ENCODE data around the gene PSMG1. TPM values are rescaled to one million over a fixed set of nuclear protein-coding genes. Genes with fewer than 3 reads are reported as not detected.

Gene PSMG1
- total and polyA plus RNA-seq, 10 of the 15 experiments (the other 5 are each of a cell fraction or from before 2014, with no cell fraction given): 21.3 to 248 (median 121) TPM

GRCh38 chr21:39182484-39183271, 573 bp downstream of the PSMG1 start:
- 0 out of 4 replicates have a peak, but pooled peaks cover 0 to 4% of the 10 kb centered on the region in 2 experiments for H3K36me3 ChIP-seq (ENCODE audit: control insufficient read depth in 2 of 2, insufficient read depth in 2 of 2, low read length in 1 of 2)
- ATAC-seq: no peak; the same call in 2 of the 3 replicates
- in situ Hi-C loops (cut with MboI) (loop anchor here (5.0 kb wide), 1 partner anchor 205 kb away; no protein-coding TSS in a partner anchor), intact Hi-C loops (cut with micrococcal nuclease; ENCODE audit: unreplicated experiment) (loop anchor here (5.0 to 10.0 kb wide), 3 partner anchors 130 to 262 kb away; partner anchors contain the start of genes BRWD1 and LCA5L)
- no peaks in the 10 kb centered on the region for H3K9me3 ChIP-seq (replicated peaks; ENCODE audit: control insufficient read depth, insufficient read depth, low read length)
- peak overlapping the region; percentile 94 for H3K9ac ChIP-seq (ENCODE audit: control insufficient read depth, insufficient read depth, low read length)
- peaks cover 36% of the 10 kb centered on the region for H3K79me2 ChIP-seq (ENCODE audit: control insufficient read depth, insufficient read depth, low read length)
- WGBS (ENCODE audit: insufficient coverage, insufficient replicate concordance, low lambda C conversion rate, missing lambda C conversion rate): 2% methylated on average over 46 of the region's 51 CpGs
- no peaks in the 10 kb centered on the region for H3K27me3 ChIP-seq (replicated peaks in 1 of 2; ENCODE audit: control insufficient read depth in 2 of 2, insufficient read depth in 2 of 2, low read length in 1 of 2)
- H3K4me2 ChIP-seq (ENCODE audit: control insufficient read depth, insufficient read depth): peak overlapping the region; percentile 96
- TSS peak; percentile 59 for BruUV-seq (replicated peaks)
- ChIA-PET SMC1A (ENCODE audit: uncharacterized antibody, unreplicated experiment) (no interaction called here), POLR2A (interaction anchor here (0.9 to 1.4 kb wide), 5 partner anchors 9 to 205 kb away, joined by 3 to 12 read pairs (median 3); partner anchors contain the start of gene HMGN1), RAD21 (ENCODE audit: unreplicated experiment) (no interaction called here), CTCF (interaction anchor here (1.5 to 1.6 kb wide), 2 partner anchors 9 to 259 kb away, joined by 3 to 4 read pairs; no protein-coding TSS in a partner anchor)
- H4K20me1 ChIP-seq (ENCODE audit: control insufficient read depth, insufficient read depth): no peaks in the 10 kb centered on the region
- FAIRE-seq: no peak
- H3K27ac ChIP-seq (ENCODE audit: control insufficient read depth, insufficient read depth): peak overlapping the region; percentile 88
- H2AFZ ChIP-seq (ENCODE audit: control insufficient read depth, low read depth, low read length): peak overlapping the region; percentile 83
- H3K4me3 ChIP-seq: peak overlapping the region; percentile 95
- no peak for DNase-seq (ENCODE audit: low read depth, low spot score)
- H3K4me1 ChIP-seq (ENCODE audit: control insufficient read depth, insufficient read depth, low read length): peaks cover 19% of the 10 kb centered on the region; the same call in 1 of the 2 replicates
- no peak for TF ChIP-seq NR2C1 (IDR thresholded peaks at IDR 0.05)
- TF ChIP-seq CBX5 (IDR thresholded peaks at IDR 0.05; ENCODE audit: low read depth): 0 out of 2 replicates have a peak, but pooled peaks have one; percentile 10
- TF ChIP-seq GATAD2B (conservative IDR thresholded peaks at IDR 0.05; ENCODE audit: low read depth): no peak; the same call in 1 of the 2 replicates
- 0 out of 4 replicates have a peak, but pooled peaks of 1 of the 2 experiments have one; percentile 7 for TF ChIP-seq IKZF2 (IDR thresholded peaks at IDR 0.05)
- TF ChIP-seq NKRF (conservative IDR thresholded peaks at IDR 0.05): peak; percentile 72
- TF ChIP-seq PKNOX1 (IDR thresholded peaks at IDR 0.05): no peak
- no peak for TF ChIP-seq POLR2AphosphoS2 (IDR thresholded peaks at IDR 0.05; ENCODE audit: low read depth, low read length)
- TF ChIP-seq SKIL (IDR thresholded peaks at IDR 0.05; ENCODE audit: low read depth, poor library complexity, severe bottlenecking): no peak
- TF ChIP-seq RUNX3 (IDR thresholded peaks at IDR 0.05; ENCODE audit: low read length): 0 out of 2 replicates have a peak, but pooled peaks have one; percentile 46
- TF ChIP-seq ELK1 (IDR thresholded peaks at IDR 0.05; ENCODE audit: low read depth, low read length): no peak
- TF ChIP-seq HDAC2 (IDR thresholded peaks at IDR 0.05): no peak
- no peak for TF ChIP-seq PBX3 (IDR thresholded peaks at IDR 0.05; ENCODE audit: insufficient replicate concordance, low read depth, low read length)

Measured in GM12878 (cell line).